A673 (cell line): Measurements from ENCODE around the gene FRY. TPM values are rescaled to one million over a fixed set of nuclear protein-coding genes. Genes with fewer than 3 reads are reported as not detected.

Experiments
- BruUV-seq: library from RNA; stranded (reverse); fragments of 400-500 nt; replicated peaks from 2 replicates; lab custom pipeline; 2021; lab: Mats Ljungman, UMichigan
- CTCF ChIA-PET: fragments of 300-600 bp; sonication (Branson Sonifier 250); formaldehyde crosslinking; loops from one replicate; lab custom pipeline; 2022; ENCODE audit warnings: antibody characterized with exemption; lab: Charles Lee
- POLR2A ChIA-PET: fragments of 300-600 bp; sonication (Branson Sonifier 250); formaldehyde crosslinking; loops from one replicate; lab custom pipeline; 2022; ENCODE audit warnings: antibody characterized with exemption; ENCODE audit not compliant: low non-redundant PET; lab: Charles Lee
- DNase-seq: peaks from one replicate; pipeline ENCODE4 v3.0.0-alpha.2; 2015; ENCODE audit warnings: low spot score
- H3K27ac ChIP-seq: fragments of 200-600 bp; sonication (generic); 2 replicates; pipeline ENCODE4 v1.5.1; 2016; ENCODE audit warnings: mixed run types, low read depth, mild to moderate bottlenecking, mixed read lengths, antibody characterized with exemption, low read length; ENCODE audit not compliant: poor library complexity, severe bottlenecking
- H3K27me3 ChIP-seq: fragments of 200-600 bp; sonication (generic); replicated peaks from 2 replicates; pipeline ENCODE4 v1.6.1; 2017; ENCODE audit warnings: mixed run types, low read depth, mild to moderate bottlenecking, mixed read lengths, antibody characterized with exemption, low read length; ENCODE audit not compliant: insufficient read depth, poor library complexity
- H3K36me3 ChIP-seq: fragments of 200-600 bp; sonication (generic); 2 replicates; pipeline ENCODE4 v1.6.1; 2016; ENCODE audit warnings: mixed run types, mild to moderate bottlenecking, mixed read lengths, antibody characterized with exemption, low read length; ENCODE audit not compliant: insufficient read depth, poor library complexity, severe bottlenecking
- H3K4me1 ChIP-seq: fragments of 200-600 bp; sonication (generic); 2 replicates; pipeline ENCODE4 v1.6.1; 2017; ENCODE audit warnings: mixed run types, mild to moderate bottlenecking, mixed read lengths, antibody characterized with exemption, low read length; ENCODE audit not compliant: insufficient read depth, poor library complexity, severe bottlenecking
- H3K4me3 ChIP-seq: fragments of 200-600 bp; sonication (generic); 2 replicates; pipeline ENCODE4 v1.5.1; 2016; ENCODE audit warnings: low read depth, mixed run types, mild to moderate bottlenecking, mixed read lengths, low read length; ENCODE audit not compliant: poor library complexity, severe bottlenecking
- H3K9me3 ChIP-seq: fragments of 200-600 bp; sonication (generic); 2 replicates; pipeline ENCODE4 v1.6.1; 2016; ENCODE audit warnings: mixed run types, low read depth, mild to moderate bottlenecking, mixed read lengths, antibody characterized with exemption, low read length; ENCODE audit not compliant: poor library complexity, severe bottlenecking
- EZH2 ChIP-seq: fragments of 200-600 bp; sonication (generic); IDR thresholded peaks from 2 replicates; pipeline ENCODE4 v1.6.1; 2017; ENCODE audit warnings: borderline replicate concordance, low read depth, mild to moderate bottlenecking, mixed read lengths, antibody characterized with exemption, low read length; ENCODE audit not compliant: poor library complexity, severe bottlenecking
- intact Hi-C: fragments of 100-400 bp; cut with micrococcal nuclease; formaldehyde crosslinking; loops from one replicate; pipeline ENCODE4 v1.10.0; 2022; ENCODE audit not compliant: unreplicated experiment
- total RNA-seq: library from RNA; stranded (reverse); gene quantifications from 2 replicates; pipeline ENCODE4 v1.2.3, GENCODE V29; 2021
- TF ChIP-seq, protein P1 (sequence below): fragments of 300-800, 200-600 bp; sonication (generic); conservative IDR thresholded peaks from 2 replicates; pipeline ENCODE4 v1.5.1; 2017; ENCODE audit warnings: low read depth, mild to moderate bottlenecking, antibody characterized with exemption, low read length, moderate library complexity, mixed read lengths

FRY gene
- total RNA-seq, 1 experiment from 2014 or later: 0.58 TPM

GRCh38 chr13:32036757-32037156, 5.2 kb downstream of the FRY start:
- Histone ChIP-seq H3K4me1 (no peaks in the 10 kb centered on the region), H3K27me3 (peaks cover 16% of the 10 kb centered on the region), H3K36me3 (no peaks in the 10 kb centered on the region), H3K4me3 (no peak overlapping the region), H3K9me3 (no peaks in the 10 kb centered on the region), H3K27ac (no peak overlapping the region)
- intact Hi-C loops: no loop called here
- TF ChIP-seq, protein P1, sequence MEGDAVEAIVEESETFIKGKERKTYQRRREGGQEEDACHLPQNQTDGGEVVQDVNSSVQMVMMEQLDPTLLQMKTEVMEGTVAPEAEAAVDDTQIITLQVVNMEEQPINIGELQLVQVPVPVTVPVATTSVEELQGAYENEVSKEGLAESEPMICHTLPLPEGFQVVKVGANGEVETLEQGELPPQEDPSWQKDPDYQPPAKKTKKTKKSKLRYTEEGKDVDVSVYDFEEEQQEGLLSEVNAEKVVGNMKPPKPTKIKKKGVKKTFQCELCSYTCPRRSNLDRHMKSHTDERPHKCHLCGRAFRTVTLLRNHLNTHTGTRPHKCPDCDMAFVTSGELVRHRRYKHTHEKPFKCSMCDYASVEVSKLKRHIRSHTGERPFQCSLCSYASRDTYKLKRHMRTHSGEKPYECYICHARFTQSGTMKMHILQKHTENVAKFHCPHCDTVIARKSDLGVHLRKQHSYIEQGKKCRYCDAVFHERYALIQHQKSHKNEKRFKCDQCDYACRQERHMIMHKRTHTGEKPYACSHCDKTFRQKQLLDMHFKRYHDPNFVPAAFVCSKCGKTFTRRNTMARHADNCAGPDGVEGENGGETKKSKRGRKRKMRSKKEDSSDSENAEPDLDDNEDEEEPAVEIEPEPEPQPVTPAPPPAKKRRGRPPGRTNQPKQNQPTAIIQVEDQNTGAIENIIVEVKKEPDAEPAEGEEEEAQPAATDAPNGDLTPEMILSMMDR: no peak
- no peak for TF ChIP-seq EZH2
- DNase-seq: no peak
- ChIA-PET CTCF (no interaction called here), POLR2A (no interaction called here)
- BruUV-seq: no TSS peak

GRCh38 chr13:32037471-32037870, 5.9 kb downstream of the FRY start:
- Histone ChIP-seq H3K36me3 (no peaks in the 10 kb centered on the region), H3K27ac (no peak overlapping the region), H3K9me3 (no peaks in the 10 kb centered on the region), H3K4me1 (no peaks in the 10 kb centered on the region), H3K27me3 (peaks cover 9% of the 10 kb centered on the region), H3K4me3 (no peak overlapping the region)
- DNase-seq: no peak
- intact Hi-C loops: no loop called here
- BruUV-seq: no TSS peak
- CTCF ChIA-PET: no interaction called here
- no peak for TF ChIP-seq EZH2
- TF ChIP-seq, protein P1: no peak
- POLR2A ChIA-PET: no interaction called here

GRCh38 chr13:32038343-32038742, 6.8 kb downstream of the FRY start:
- TF ChIP-seq EZH2: no peak
- TF ChIP-seq, protein P1: no peak
- Histone ChIP-seq H3K9me3 (no peaks in the 10 kb centered on the region), H3K27ac (no peak overlapping the region), H3K36me3 (no peaks in the 10 kb centered on the region), H3K4me1 (no peaks in the 10 kb centered on the region), H3K27me3 (peaks cover under 1% of the 10 kb centered on the region), H3K4me3 (no peak overlapping the region)
- BruUV-seq: no TSS peak
- ChIA-PET POLR2A (no interaction called here), CTCF (no interaction called here)
- intact Hi-C loops: no loop called here
- no peak for DNase-seq
